GM23338 (cell line): ENCODE results near the gene CCDC73. TPM values are rescaled to one million over a fixed set of nuclear protein-coding genes. Genes with fewer than 3 reads are reported as not detected.
A peak's percentile ranks its signal among the peaks of the same experiment; 100 is the strongest.

ENCODE experiments used
- ATAC-seq: fragments of 200-7000 bp; cut with Tn5 transposase; 3 replicates; pipeline ENCODE4 v1.9.1; 2020
- DNase-seq: peaks from one replicate; pipeline ENCODE4 v3.0.0-alpha.2; 2015; ENCODE audit warnings: low spot score
- H2AFZ ChIP-seq: fragments of 200-600 bp; sonication (generic); 2 replicates; pipeline ENCODE4 v1.8.0; 2016; ENCODE audit warnings: antibody characterized with exemption, mild to moderate bottlenecking, moderate library complexity
- H3F3A ChIP-seq: fragments of 200-600 bp; sonication (generic); replicated peaks from 2 replicates; pipeline ENCODE4 v1.8.0; 2017; ENCODE audit warnings: antibody characterized with exemption, mixed run types, low read depth
- H3K27ac ChIP-seq: fragments of 200-600 bp; sonication (generic); 2 replicates; pipeline ENCODE4 v1.6.1; 2016; ENCODE audit warnings: low read depth
- H3K27me3 ChIP-seq: fragments of 200-600 bp; sonication (generic); 2 replicates; pipeline ENCODE4 v1.8.0; 2016; ENCODE audit warnings: mild to moderate bottlenecking, mixed run types, moderate library complexity; ENCODE audit not compliant: insufficient read depth
- H3K36me3 ChIP-seq: fragments of 200-600 bp; sonication (generic); 2 replicates; pipeline ENCODE4 v1.8.0; 2016; ENCODE audit warnings: mild to moderate bottlenecking; ENCODE audit not compliant: insufficient read depth
- H3K4me1 ChIP-seq: fragments of 200-600 bp; sonication (generic); 2 replicates; pipeline ENCODE4 v1.8.0; 2016; ENCODE audit warnings: mild to moderate bottlenecking, moderate library complexity; ENCODE audit not compliant: insufficient read depth
- H3K4me2 ChIP-seq: fragments of 200-600 bp; sonication (generic); 2 replicates; pipeline ENCODE4 v1.7.1; 2017; ENCODE audit warnings: mixed run types
- H3K4me3 ChIP-seq: fragments of 200-600 bp; sonication (generic); 2 replicates; pipeline ENCODE4 v1.6.1; 2016; ENCODE audit warnings: mixed run types
- H3K79me2 ChIP-seq: fragments of 200-600 bp; sonication (generic); replicated peaks from 2 replicates; pipeline ENCODE4 v1.8.0; 2017; ENCODE audit warnings: mild to moderate bottlenecking; ENCODE audit not compliant: insufficient read depth
- H3K9me2 ChIP-seq: fragments of 200-600 bp; sonication (generic); 2 replicates; pipeline ENCODE4 v1.8.0; 2017; ENCODE audit not compliant: insufficient read depth
- H4K20me1 ChIP-seq: fragments of 200-600 bp; sonication (generic); replicated peaks from 2 replicates; pipeline ENCODE4 v1.8.0; 2017; ENCODE audit warnings: mild to moderate bottlenecking; ENCODE audit not compliant: insufficient read depth
- H3K27ac Mint-ChIP-seq: 2 replicates; pipeline ENCODE4 v1.8.0; 2020; ENCODE audit warnings: inconsistent platforms, mild to moderate bottlenecking, moderate library complexity, mixed read lengths
- H3K27me3 Mint-ChIP-seq: 3 replicates; pipeline ENCODE4 v1.8.0; 2022; ENCODE audit warnings: low read depth, mild to moderate bottlenecking, moderate library complexity, mixed read lengths, inconsistent platforms; ENCODE audit not compliant: insufficient read depth, poor library complexity
- H3K36me3 Mint-ChIP-seq: 3 replicates; pipeline ENCODE4 v1.8.0; 2021; ENCODE audit warnings: low read depth, mild to moderate bottlenecking, inconsistent platforms, moderate library complexity, mixed read lengths
- H3K4me1 Mint-ChIP-seq: 3 replicates; pipeline ENCODE4 v1.8.0; 2020; ENCODE audit warnings: mild to moderate bottlenecking, inconsistent platforms, mixed read lengths
- H3K4me3 Mint-ChIP-seq: 3 replicates; pipeline ENCODE4 v1.8.0; 2021; ENCODE audit warnings: moderate library complexity, mild to moderate bottlenecking, inconsistent platforms, mixed read lengths
- H3K9me3 Mint-ChIP-seq: 3 replicates; pipeline ENCODE4 v1.8.0; 2020; ENCODE audit warnings: moderate library complexity, mild to moderate bottlenecking, inconsistent platforms, mixed read lengths
- EZH2 ChIP-seq: fragments of 200-600 bp; sonication (generic); IDR thresholded peaks from one replicate; pipeline ENCODE4 v1.8.0; 2017; ENCODE audit warnings: antibody characterized with exemption, mild to moderate bottlenecking, low read depth; ENCODE audit not compliant: unreplicated experiment
- NANOG ChIP-seq: IDR thresholded peaks from 2 replicates; pipeline ENCODE4 v1.6.1; 2016; ENCODE audit warnings: antibody characterized with exemption, borderline replicate concordance
- POLR2AphosphoS5 ChIP-seq: IDR thresholded peaks from 2 replicates; pipeline ENCODE4 v1.6.1; 2016; ENCODE audit warnings: antibody characterized with exemption, low read depth
- ZNF462 ChIP-seq: fragments of 250-450 bp; sonication (Bioruptor Pico); IDR thresholded peaks from 2 replicates; pipeline ENCODE4 v1.5.0; 2020; ENCODE audit warnings: mild to moderate bottlenecking, moderate library complexity
- polyA plus RNA-seq: library from polyadenylated mRNA; unstranded; fragments of >200 nt; fragmentation: Nextera tagmentation; extraction: Ambion mirVana; gene quantifications from 2 replicates; pipeline ENCODE4 v1.2.1, GENCODE V29; 2016
- total RNA-seq: library from RNA; depleted of rRNA; stranded (reverse); fragments of >200 nt; shearing (Covaris generic); gene quantifications from 2 replicates; pipeline ENCODE4 v1.2.3, GENCODE V29; 2014

Gene CCDC73
- total and polyA plus RNA-seq, 2 experiments from 2014 or later = 0.06 TPM; not detected in 1

GRCh38 chr11:32829680-32830412 is 35.4 kb upstream of the CCDC73 start, which contains the start of gene PRRG4 (continued):
- no peak for TF ChIP-seq ZNF462
- TF ChIP-seq POLR2AphosphoS5 = peak; percentile 62

GRCh38 chr11:32829157-32829679 is 34.8 kb upstream of the CCDC73 start:
- peaks cover 26% of the 10 kb centered on the region for H3K27me3 ChIP-seq
- ATAC-seq = no peak
- H3K4me3 ChIP-seq = peak overlapping the region; percentile 68
- H3K27ac ChIP-seq = no peak overlapping the region
- H4K20me1 ChIP-seq = no peaks in the 10 kb centered on the region
- H3F3A ChIP-seq = peaks cover 11% of the 10 kb centered on the region
- H3K4me2 ChIP-seq = peak overlapping the region; percentile 91
- peaks cover 13% of the 10 kb centered on the region; the same call in 2 of the 3 replicates for H3K4me1 Mint-ChIP-seq
- no peaks in the 10 kb centered on the region for H3K79me2 ChIP-seq
- H3K27ac Mint-ChIP-seq = no peak overlapping the region
- H3K4me3 Mint-ChIP-seq = peak overlapping the region; percentile 89
- no peaks in the 10 kb centered on the region for H3K36me3 Mint-ChIP-seq
- no peak for TF ChIP-seq ZNF462
- TF ChIP-seq EZH2 = no peak
- no peak for TF ChIP-seq POLR2AphosphoS5
- TF ChIP-seq NANOG = no peak
- DNase-seq = no peak
- H3K27me3 Mint-ChIP-seq = peaks cover 20% of the 10 kb centered on the region
- H3K9me2 ChIP-seq = no peaks in the 10 kb centered on the region
- H2AFZ ChIP-seq = peak overlapping the region; percentile 98
- no peaks in the 10 kb centered on the region for H3K36me3 ChIP-seq
- H3K4me1 ChIP-seq = peaks cover 9% of the 10 kb centered on the region
- H3K9me3 Mint-ChIP-seq = no peaks in the 10 kb centered on the region
